ENCODE measurements around the gene GALNTL6.
A peak's percentile ranks its signal among the peaks of the same experiment; 100 is the strongest.
"Not testable (repeated sequence)": the region's sequence is repeated elsewhere in the genome, so short reads cannot be mapped to it uniquely, and the experiment has no call there.

The GALNTL6 gene

GRCh38 chr4:172428979-172429378 is 615.8 kb downstream of the GALNTL6 start:
- DNase-seq, result not testable (repeated sequence)

- no peak for DNase-seq
Observed at GRCh38 chr4:172480471-172480870, 667.3 kb downstream of the GALNTL6 start.

GRCh38 chr4:172481802-172482508 is 668.8 kb downstream of the GALNTL6 start:
- DNase-seq, result no peak

GRCh38 chr4:172485007-172485406 is 671.8 kb downstream of the GALNTL6 start:
- DNase-seq, result no peak

- no peak for DNase-seq
Observed at GRCh38 chr4:172486531-172486930, 673.3 kb downstream of the GALNTL6 start.

GRCh38 chr4:172489861-172490260 is 676.7 kb downstream of the GALNTL6 start:
- DNase-seq, result peak; percentile 57

- DNase-seq, result no peak
Observed at GRCh38 chr4:172495769-172496168, 682.6 kb downstream of the GALNTL6 start.

- no peak for DNase-seq
Observed at GRCh38 chr4:172497321-172497720, 684.1 kb downstream of the GALNTL6 start.

GRCh38 chr4:172514011-172514410 is 700.8 kb downstream of the GALNTL6 start:
- no peak for DNase-seq

- no peak for DNase-seq
Observed at GRCh38 chr4:172514801-172515200, 701.6 kb downstream of the GALNTL6 start.

GRCh38 chr4:172515266-172515879 is 702.2 kb downstream of the GALNTL6 start:
- no peak for DNase-seq

GRCh38 chr4:172517391-172517790 is 704.2 kb downstream of the GALNTL6 start:
- DNase-seq, result no peak

GRCh38 chr4:172521248-172521647 is 708.0 kb downstream of the GALNTL6 start:
- no peak for DNase-seq

- DNase-seq, result no peak
Observed at GRCh38 chr4:172521680-172522079, 708.5 kb downstream of the GALNTL6 start.

GRCh38 chr4:172543249-172543648 is 730.0 kb downstream of the GALNTL6 start:
- no peak for DNase-seq

- no peak for DNase-seq
Observed at GRCh38 chr4:172546782-172547181, 733.6 kb downstream of the GALNTL6 start.

GRCh38 chr4:172547724-172548123 is 734.5 kb downstream of the GALNTL6 start:
- peak; percentile 53 for DNase-seq

GRCh38 chr4:172553216-172553615 is 740.0 kb downstream of the GALNTL6 start:
- DNase-seq, result no peak

GRCh38 chr4:172554588-172554987 is 741.4 kb downstream of the GALNTL6 start:
- DNase-seq, result no peak

- DNase-seq, result no peak
Observed at GRCh38 chr4:172555725-172556124, 742.5 kb downstream of the GALNTL6 start.

- DNase-seq, result no peak
Observed at GRCh38 chr4:172573899-172574298, 760.7 kb downstream of the GALNTL6 start.

- DNase-seq, result no peak
Observed at GRCh38 chr4:172578712-172579111, 765.5 kb downstream of the GALNTL6 start.

GRCh38 chr4:172584816-172585215 is 771.6 kb downstream of the GALNTL6 start:
- no peak for DNase-seq

- no peak for DNase-seq
Observed at GRCh38 chr4:172596206-172596605, 783.0 kb downstream of the GALNTL6 start.

- no peak for DNase-seq
Observed at GRCh38 chr4:172599554-172599953, 786.4 kb downstream of the GALNTL6 start.

All from NCI-H2081 treated with DMSO at 0.1 percent for 48 hours (cell line).